HG03460 (cell line): ENCODE results near the gene LARP4B.
"Not testable (repeated sequence)": the region's sequence is repeated elsewhere in the genome, so short reads cannot be mapped to it uniquely, and the experiment has no call there.

Experiments
- ATAC-seq: cut with Tn5 transposase; IDR thresholded peaks from one replicate; pipeline ENCODE4 v1.9.1; 2021; ENCODE audit not compliant: unreplicated experiment

Gene LARP4B

DNA sequence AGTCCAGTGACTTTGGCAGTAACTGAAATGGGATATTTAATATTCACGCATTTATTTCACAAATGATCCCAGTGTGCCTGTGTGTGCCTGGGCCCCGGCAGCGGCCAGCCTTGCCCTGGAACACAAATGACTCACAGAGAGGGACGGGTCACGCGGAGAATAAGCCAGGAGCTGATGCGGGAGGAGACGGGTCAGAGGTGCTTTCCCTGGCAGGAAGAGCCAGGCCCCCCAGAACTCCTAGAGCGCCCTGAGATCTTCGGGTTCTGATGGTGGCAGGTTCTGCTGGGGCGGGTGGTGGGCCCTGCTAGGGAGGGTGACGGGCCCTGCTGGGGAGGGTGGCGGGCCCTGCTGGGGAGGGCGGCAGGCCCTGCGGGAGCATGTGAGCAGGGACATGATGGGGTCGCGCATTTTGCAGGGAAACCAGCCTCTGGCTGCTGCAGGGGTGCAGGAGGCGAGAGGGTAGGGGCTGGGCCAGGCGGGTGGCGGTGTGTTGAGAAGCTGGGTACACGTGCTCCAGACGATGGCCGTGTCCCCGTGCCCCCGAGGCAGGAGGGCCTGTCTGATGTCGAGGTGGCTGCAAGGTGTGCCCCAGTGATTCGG is 157.8 kb downstream of the LARP4B start:
- no peak for ATAC-seq

DNA sequence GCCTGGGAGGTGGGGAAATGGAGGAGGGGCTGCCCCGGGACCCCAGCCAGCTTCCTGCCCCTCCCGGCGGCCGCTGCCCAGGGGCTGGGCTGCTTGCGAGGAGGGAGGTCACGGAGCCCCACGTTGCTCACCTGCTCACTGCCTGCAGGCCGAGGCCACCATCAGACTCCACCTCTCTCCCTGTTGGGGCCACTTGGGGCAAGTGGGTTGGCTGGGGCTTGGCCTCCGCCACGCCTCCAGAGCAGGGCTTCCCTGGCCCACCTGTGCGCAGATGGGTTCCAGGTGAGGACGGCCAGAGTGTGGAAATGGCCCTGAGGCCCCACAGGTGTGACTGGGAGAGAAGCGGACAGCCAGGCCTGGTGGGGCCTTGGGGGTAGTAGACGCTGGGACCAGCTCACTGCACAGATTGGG is 159.3 kb downstream of the LARP4B start:
- ATAC-seq = no peak

DNA sequence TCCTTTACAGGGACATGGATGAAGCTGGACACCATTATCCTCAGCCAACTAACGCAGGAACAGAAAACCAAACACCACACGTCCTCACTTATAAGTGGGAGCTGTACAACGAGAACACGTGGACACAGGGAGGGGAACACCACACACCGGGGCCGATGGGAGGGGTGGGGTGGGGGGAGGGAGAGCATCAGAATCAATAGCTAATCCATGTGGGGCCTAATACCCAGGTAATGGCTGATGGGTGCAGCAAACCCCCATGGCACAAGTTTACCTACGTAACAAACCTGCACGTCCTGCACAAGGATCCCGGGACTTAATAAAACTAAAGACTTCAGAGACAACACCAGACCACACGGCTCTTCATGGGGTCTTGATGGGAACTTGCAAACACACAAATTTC is 159.9 kb downstream of the LARP4B start:
- ATAC-seq = no peak

DNA sequence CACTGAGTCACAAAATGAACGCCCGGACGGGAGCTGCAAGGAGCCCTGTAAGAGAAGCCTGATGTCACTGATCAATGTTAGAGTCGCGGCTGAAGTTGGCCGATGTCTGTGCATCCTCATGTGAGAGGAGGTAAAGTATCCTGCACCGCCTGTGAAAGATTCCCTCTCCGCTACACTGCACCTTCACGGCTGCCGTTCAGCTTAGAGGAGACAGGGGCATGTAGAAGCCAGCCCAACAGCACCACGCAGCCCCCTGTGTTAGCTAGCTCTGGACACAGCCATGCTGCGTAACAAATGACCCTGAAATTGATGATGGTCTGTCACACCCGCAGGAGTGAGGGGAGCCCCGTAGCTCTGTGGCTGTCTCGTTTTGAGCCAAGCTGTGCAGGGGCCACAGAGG is 160.5 kb downstream of the LARP4B start:
- ATAC-seq = no peak

DNA sequence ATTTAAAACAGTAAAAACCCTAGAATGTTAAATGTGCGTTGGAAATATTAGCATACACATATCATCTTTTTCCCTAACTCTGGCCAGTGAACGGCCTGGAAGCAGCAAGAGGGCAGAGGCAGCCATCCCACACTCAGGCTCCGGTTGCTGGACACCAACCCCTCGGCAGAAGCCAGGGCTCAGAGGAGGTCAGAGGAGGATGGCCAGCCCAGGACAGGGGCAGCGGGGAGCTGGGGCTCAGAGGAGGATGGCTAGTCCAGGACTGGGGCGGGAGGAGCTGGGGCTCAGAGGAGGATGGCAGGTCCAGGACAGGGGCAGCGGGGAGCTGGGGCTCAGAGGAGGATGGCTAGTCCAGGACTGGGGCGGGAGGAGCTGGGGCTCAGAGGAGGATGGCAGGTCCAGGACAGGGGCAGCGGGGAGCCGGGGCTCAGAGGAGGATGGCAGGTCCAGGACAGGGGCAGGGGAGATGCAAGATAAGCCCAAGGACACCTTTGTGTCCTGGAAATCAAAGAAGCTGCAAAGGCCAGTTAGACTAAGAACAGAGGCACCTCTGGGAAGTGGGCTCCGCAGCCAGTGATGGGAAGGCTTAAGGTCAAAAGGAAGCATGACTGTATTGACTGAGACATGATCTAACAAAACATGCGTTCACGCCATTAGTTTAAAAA is 161.3 kb downstream of the LARP4B start:
- not testable (repeated sequence) for ATAC-seq

DNA sequence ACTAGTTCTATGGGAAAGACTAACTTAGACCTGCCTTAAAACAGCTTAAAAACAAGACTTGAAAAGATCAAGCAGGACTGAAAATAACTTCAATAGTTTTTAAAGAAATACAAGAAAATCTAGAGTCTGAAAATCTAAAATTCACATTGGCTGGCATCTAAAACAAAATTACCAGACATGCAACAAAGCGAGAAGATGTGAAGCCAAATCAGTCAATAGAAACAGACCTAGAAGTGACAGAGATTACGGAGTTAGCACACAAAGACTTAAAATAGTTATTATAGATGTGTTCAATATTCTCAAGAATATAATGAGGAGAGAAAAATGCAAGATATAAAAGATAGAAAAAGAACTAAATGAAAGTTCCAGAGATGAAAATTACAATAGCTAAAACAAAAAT is 163.7 kb downstream of the LARP4B start:
- ATAC-seq = no peak

DNA sequence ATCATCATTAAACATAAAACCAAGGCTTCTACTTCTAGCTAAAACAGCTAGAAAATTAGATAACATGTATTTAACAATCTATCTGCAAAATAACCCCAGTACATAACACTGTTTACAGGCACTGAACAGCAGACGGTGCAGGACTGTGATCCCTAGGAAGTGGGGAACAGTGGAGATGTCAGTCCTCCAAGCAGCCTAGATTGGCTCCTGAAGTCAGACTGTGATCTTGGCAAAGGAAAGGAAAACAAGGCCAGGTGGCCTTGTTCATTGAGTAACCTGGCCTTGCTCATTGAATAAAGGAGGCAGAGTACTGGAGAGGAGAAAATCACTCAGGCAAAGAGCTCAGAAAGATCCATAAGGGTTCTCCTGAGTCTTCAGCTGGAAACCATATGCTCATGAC is 164.3 kb downstream of the LARP4B start:
- ATAC-seq = no peak

DNA sequence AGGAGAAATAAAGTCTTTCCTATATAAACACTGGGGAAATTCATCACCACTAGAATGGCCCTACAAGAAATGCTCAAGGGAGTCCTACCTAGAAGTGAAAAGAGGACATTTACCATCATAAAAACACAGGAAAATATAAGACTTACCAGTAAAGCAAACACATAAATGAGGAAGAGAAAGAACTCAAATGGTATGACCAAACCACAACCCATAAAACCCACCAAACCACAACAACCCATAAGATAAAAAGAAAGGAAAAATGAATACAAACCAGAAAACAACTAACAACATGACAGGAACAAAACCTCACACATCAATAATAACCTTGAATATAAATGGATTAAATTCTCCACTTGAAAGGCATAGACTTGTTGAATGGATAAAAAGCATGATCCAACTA is 170.1 kb downstream of the LARP4B start:
- no peak for ATAC-seq

DNA sequence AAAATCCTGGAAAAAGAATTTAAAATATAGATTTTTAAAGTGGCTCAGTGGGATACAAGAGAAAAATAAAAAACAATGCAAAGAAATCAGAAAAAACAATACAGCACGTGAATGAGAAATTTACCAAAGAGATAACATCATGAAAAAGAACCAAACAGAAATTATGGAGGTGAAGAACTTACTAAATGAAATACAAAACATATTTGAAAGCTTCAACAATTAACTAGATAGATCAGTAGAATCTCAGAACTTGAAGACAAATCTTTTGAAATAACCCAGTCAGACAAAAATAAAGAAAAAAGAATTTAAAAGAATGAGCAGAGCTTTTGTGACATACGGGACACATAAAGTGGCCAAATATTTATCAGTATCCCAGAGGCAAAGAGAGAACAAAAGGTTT is 170.9 kb downstream of the LARP4B start:
- ATAC-seq = no peak

DNA sequence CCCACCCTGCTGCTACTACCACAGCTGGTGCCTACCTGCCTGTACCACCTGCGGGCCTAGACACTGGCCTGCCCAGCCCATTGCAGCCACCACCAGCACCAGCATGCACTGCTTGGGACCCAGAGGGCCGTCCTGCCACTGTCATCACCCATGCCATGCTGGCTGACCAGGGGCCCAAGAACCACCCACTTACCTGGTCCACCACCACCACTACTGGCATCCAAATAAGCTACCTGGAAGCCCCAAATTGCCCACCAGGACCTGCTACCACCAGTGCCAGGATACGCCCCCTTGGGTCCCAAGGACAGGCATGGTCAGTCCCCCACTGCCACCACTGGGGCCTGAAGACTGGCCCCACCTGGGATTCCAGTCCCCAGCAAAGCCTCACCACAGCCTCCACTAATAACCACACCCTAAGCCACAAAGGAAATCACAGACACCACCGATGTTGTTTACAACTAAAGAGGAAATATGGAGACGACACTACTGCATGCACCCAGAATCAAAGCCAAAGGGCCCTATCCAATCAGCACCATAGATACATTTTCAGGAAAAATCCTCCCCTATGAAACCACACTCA is 171.5 kb downstream of the LARP4B start:
- no peak for ATAC-seq
